NCI-H345 treated with DMSO at 0.1 percent for 48 hours (cell line): ENCODE data around the gene STRBP.
A peak's percentile ranks its signal among the peaks of the same experiment; 100 is the strongest.
"Not testable (repeated sequence)": the region's sequence is repeated elsewhere in the genome, so short reads cannot be mapped to it uniquely, and the experiment has no call there.

Source experiments
- DNase-seq: peaks from one replicate; lab custom pipeline; 2025; ENCODE audit not compliant: unreplicated experiment; lab: John Stamatoyannopoulos, UW

The STRBP gene

DNA sequence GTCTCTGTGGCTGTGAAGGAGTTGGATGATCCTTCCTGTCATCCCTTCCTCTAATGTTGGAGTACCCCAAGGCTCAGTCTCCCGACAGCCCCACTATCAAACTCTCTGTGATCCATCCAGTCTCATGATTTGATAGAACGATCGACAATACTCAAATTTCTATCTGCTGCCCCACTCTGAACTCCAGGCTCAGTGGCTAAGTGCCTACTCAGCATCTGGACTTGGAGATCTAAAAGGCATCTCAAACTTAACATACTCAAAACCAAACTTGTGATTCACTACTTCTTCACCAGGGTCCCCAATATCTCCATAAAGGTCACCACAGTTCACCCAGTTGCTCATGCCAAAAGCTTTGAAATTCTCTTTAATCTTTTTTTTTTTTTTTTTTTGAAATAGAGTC is 15.1 kb upstream of the STRBP start:
- no peak for DNase-seq

DNA sequence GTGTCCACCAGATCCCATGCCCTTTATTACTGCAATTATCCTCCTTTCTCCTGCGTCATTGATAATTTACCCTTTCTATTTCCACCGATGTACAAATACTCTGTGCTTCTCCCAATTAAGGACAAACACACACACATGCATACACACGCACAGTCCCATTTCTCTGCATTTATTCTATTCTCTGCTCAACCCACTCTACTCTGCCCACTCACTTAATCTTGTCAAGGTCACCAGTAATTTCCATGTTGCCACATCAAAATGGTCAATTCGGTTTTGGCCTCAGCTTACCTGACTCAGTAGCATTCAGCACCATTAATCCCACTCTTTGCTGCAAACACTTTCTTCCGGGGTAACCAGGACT is 14.6 kb upstream of the STRBP start:
- DNase-seq = no peak

DNA sequence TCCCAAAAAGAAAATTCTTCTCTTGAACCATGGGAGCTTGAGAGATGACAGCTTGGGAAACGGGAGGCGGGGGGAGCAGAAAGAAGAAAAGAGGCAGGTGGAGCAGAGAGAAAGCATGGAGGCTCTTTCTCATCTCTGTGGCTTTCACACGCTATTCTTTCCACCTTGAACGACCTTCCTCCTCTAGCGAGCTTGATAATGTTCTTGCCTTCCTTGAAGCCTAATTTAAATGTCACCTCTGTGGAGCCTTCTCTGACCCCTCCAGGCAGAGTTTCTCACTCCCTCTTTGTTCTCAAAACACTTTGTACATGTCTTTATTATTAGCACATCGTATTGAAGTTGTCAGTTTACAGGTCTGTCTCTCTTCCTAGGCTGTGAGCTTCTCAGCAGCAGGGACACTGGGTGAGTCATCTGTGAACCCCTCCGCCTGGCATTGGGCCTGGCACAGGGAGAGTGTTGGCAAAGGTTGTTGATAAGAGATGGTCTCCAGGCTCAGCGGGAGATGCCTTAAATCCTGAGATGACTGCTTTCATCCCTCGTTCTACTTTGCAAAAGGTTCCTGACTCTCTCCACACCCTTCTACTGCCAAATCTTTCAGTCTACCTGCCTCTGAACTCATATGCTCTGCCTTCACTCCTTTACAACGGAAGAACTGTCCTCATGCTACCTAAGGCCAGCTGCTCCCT is 14.1 kb upstream of the STRBP start:
- DNase-seq = no peak

DNA sequence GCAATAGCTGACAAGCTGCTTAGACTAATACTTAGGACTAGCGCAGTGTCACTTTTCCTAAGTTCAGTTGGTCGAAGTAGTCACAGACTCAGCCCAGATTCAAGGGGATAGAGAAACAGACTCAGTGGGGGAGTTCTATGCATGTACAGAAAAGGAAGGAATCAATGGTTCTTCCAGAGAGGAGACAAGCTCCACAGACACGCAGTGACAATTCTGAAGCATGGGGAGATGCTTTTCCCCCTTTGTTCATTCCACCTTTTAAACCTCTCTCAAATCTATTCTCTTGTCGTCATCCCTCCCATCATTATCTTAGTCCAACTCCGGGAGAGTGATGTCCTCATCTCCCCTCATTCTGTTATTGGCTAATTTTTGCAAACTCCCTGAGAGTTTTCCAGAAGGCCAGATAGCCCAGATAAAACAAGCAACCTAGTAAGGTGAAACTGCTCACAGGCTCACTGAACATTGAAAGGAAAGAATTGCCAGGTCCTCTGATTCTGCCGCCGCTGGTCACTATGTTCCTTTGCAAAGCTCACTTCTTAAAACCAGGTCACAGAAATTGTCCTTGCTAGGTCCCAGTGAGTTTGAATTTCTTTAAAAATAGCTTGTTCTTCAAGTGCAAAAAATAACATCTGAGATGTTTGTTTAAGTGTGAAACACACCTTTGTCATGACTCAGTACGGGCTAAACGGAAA is 13.4 kb upstream of the STRBP start:
- no peak for DNase-seq

DNA sequence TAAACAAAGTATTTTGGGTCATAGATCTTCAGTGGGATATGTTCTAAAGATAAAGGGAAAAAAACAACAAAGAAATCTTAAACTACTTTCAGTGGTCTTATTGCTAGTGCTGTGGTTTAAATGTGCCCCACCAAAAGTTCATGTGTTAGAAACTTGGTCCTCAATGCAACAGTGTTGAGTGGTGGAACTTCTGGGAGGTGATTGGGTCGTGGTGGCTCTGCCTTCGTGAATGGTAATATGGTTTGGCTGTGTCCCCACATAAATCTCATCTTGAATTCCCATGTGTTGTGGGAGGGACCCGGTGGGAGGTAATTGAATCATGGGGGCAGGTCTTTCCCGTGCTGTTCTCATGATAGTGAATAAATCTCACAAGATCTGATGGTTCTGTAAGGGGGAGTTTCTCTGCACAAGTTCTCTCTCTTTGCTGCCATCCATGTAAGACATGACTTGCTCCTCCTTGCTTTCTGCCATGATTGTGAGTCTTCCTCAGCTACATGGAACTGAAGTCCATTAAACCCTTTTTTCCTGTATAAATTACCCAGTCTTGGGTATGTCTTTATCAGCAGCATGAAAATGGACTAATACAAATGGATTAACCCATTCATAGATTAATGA is 10.6 kb upstream of the STRBP start:
- DNase-seq = not testable (repeated sequence)

DNA sequence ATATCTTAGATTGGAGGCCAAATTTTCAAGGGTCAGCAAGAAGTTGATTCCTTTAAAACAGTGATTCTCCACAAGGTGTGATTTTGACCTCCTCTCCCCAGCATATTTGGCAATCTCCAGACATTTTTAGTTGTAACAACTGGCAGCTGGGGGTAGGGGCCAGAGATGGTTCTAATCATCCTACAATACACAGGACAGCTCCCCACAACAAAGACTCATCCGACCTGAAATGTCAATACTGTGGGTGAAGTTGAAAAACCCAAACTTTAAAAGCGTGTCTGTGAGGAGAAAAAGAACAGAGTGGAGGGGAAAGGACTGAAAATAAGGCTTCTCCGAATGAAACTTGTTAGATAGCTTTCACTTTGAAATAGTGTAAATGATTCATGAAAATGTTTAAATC is 10.0 kb upstream of the STRBP start:
- no peak for DNase-seq

DNA sequence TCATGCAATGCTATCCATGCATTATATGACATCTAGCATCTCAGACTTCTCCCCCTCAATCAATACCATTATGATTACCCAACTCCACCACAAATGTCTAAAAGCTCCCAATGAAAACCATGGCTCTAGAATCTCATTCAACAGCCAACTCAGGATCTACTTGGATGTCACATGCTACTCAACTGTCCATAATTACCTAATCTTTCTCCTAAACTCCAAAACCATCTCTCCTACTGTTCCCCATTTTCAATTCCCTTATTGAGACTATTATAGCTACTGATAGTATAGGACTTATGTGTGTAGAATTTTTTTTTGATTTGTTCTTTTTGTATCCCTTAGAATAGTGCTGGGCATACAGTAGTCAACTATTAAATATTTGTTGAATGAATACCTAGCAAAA is 8.2 kb upstream of the STRBP start:
- no peak for DNase-seq

DNA sequence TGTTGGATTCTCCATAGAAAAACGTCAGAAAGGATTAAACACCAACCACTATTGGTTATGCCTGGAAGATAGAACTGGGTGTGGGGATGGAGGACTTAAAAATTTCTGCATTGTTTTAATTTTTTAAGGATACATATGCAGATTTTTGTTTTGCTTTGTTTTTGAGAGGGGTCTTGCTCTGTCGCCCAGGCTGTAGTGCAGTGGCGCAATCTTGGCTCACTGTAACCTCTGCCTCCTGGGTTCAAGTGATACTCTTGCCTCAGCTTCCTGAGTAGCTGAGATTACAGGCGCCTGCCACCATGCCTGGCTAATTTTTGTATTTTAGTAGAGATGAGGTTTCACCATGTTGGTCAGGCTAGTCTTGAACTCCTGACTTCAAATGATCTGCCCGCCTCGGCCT is 2.7 kb upstream of the STRBP start:
- DNase-seq = not testable (repeated sequence)

DNA sequence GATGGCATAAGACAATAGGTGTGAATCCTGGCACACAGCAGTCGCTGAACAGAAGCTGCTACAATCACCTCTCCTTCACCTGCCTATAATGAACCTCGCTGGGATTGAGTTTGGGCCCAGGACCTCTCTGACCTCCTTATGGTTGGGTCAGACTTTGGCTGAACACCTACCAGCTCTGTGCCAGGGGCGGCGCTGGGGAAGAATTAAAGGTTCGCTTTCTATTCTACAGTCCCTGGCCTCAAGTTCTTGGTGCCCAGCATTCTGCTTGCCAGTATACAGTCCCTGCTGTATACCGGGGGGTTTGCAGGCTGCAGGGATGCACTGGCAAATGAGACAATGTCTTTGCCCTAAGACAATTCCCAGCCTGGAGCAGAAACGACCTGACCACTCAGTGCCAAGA is 895 bp upstream of the STRBP start:
- no peak for DNase-seq

DNA sequence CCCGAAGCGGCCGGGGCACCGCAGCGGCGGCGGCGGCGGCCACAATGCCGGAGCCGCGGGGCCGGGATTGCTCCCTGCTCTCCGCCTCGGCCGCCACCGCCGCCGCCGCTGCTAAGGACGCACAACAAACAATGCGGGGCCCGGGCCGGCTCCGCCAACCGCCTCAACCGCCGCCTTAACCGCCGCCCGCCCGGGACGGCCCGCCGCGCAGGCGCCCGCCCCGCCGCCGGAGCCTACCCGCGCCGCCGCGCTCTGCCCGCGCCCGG is 254 bp downstream of the STRBP start:
- no peak for DNase-seq

DNA sequence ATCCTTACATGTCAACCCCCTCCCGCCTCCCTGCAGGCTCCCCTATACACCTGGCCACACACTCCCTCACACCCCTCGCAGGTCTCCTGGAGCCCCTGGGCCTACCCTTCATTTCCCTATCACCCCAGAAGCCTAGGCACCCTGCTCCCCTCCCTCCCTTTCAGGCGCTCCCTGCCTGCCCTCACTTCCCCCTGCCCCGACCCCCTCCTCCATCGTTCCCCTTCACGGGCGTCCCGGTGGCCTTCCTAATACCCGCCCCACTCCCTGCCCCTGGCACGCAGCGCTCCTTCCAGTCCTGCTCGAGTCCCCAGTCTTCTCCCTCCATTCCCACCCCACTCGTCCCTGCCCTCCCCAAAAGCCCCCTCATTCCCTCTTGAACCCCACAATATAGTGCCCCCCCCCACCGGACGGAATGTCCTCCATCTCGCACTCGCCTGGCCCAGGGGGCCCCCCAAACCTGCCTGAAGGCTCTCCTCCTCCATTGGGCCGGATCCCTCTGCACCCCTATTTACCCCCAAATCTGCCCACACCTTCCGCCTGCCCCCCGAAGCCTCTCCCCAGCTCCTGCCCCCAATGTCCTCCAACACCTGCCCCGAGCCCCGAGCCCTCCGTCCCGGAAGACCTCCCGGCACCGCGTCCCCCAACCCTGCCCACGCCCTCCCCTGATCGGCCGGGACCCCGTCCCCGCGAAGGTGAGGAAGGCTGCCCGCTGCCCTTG is 746 bp downstream of the STRBP start:
- no peak for DNase-seq

DNA sequence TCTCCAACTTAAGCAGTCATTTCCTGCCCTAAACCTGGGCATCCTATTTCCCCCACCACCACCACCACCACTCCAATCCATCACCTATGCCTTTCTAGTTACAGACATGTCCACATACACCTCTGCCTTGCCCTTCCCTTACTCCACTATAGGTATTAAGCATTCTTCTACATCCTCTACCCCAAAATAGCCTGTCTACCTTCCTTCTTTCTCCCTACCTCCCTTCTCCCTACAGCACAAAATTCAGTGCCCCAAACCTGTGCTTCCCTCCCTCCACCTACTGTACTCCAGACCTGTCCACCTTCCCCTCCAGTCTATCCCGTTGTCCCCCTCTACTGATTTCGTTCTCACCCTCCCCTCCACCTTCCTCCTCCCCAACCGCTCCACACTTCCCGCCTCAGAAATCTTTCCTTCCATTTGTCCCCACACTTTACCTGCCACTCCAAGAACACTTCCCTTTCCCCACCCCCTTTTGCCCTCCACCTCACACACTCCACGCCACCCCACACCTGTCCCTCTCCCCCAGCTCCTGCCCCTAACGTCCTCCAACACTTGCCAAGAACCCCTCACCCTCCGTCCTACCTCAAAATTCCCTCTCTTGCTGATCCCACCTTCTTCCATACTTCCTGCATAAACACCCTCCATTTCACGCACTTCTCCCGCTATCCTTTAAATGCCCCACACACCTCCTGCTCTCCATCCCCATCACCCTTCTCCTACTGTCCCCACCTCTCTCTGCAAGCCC is 1.6 kb downstream of the STRBP start:
- DNase-seq = no peak

DNA sequence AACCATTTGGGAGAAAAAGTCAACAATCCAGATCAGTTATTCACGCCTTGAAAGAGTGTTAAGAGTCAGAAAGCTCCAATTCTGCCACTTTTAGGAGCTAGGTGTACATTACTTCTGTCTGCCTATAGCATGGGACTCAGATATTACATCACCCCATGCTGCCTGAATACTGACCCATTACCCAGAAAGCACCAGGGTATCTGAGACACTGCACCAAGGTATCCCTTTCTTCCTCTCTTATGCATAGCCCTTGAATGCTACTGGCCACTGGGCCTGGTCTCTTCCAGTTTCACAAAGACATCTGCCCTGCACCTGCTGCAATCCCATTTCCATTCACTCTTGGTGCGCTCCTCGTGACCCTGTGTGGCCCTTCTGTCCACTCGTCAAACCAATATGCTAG is 2.6 kb downstream of the STRBP start:
- no peak for DNase-seq

DNA sequence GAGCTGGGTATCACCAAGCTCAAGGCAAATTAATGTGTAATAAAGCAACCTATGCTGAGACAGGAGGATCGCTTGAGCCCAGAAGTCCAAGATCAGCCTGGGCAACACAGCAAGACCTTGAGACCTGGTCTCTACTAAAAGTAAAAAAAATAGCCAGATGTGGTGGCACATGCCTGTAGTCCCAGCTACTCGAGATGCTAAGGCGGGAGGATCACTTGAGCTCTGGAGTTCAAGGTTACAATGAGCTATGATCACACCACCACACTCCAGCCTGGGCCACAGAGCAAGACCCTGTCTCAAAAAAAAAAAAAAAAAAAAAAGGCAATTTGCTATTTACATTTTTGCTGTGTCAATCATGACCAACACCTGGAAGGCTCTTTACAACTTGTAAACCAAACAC is 5.2 kb downstream of the STRBP start:
- no peak for DNase-seq

DNA sequence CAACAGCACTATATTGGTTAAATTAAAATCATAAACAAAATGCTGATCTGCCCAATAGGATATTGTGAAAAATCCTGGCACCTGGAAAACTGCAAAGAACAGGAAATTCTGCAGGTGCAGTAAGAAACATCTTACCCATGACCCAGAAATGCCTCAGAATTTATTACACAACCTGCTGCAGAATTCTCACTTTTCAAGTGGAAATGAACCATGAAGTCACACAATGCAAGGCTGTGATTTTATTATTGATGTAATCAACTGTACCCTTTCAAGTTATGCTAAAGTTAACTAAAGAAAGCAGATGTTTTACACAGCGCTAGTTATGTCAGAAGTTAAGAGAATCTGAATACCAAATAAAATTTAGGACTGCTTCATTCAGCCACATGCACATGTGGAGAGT is 6.0 kb downstream of the STRBP start:
- no peak for DNase-seq

DNA sequence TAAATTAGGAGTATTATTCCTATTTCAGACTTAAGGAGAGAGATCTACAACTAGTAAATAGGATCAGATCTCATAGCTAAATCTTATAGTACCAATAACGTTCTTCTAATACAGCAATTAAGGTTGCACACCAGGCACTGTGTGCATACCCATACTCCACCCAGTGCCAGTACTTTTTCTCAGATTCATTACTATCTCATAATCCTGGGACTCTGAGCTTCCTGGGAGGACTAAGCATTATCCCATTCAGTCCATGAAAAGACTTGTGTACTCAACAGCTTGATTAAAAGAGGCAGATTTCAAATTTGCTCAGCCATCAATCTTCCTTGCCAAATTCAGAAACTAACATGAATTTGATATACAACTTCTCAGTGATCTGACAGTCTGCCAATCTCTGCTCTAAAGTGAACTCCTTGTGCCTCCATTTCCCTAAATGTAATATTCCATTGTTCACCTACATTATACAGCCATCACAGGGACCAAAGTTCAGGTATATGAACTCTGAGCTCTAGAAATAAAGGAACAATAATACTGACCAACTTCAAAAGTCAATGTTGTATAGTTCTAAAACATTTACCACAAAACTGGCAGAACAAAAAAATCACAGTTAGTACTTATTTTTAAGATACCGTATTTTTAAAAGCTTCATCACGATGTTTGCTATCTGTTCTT is 7.2 kb downstream of the STRBP start:
- DNase-seq = no peak

DNA sequence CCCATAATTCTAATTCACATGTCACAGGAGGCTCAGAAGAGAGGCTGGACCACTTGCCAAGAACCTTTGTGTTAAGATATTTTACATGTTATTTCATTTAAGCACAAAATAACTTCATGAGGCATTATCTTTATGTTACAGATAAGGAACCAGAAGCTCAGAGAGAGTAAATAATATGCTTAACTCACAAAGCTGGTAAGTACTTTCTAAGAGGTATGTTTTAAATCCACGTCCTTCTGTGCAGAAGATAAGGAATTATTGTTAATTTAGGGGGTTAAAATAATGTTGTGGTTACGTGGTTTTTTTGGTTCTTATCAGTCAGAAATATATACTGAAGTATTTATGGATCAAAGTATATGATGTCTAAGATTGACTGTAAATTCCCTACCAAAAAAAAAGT is 8.0 kb downstream of the STRBP start:
- DNase-seq = no peak

DNA sequence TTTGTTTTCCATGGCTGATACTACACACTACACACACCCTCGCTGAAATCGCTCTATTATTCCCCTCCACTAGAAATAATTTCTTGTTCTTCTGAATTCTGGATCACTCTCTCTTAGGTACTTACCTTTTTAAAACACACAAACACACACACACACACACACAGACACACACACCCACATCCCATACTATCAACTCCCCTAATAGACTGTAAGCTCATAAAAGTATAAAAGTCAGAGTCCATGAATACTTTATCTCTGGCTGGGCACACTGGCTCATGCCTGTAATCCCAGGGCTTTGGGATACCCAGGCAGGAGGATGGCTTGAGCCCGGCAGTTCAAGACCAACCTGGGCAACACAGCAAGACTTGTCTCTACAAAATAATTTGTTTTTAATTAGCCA is 11.1 kb downstream of the STRBP start:
- DNase-seq = no peak

DNA sequence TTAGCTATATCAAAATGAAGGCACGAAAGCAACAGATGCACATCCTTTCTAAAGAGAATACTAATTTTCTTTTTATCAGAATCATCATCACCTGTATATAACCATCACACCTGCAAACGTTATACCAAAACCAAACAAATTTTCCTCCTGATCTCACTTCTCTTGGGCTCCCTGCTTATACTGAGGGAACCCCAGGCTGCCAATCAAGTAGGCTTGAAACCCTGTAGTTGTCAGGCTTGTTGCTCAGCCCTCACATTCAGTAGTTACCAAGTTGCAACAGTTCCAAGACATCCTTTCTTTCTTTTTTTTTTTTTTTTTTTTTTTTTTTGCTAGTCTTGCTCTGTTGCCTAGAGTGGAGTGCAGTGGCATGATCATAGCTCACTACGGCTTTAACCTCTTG is 12.7 kb downstream of the STRBP start:
- DNase-seq = no peak

DNA sequence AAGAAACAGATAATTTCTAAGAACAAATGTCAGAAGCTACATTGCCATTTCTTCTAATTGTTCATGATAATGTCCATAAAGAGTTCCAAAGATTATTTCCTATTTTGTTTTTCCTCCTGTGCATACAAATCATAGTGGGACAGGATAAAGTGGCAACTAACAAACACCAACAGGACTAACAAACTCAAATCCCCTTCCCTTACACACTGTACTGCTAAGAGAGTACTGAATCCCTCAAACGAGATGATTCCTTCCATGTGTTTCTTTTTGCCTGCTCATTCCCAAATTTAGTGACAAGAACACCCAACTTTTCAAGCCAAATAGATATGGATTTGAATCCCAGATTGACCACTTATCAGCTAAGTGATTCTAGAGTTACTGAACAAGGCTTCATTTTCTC is 15.2 kb downstream of the STRBP start:
- DNase-seq = no peak

DNA sequence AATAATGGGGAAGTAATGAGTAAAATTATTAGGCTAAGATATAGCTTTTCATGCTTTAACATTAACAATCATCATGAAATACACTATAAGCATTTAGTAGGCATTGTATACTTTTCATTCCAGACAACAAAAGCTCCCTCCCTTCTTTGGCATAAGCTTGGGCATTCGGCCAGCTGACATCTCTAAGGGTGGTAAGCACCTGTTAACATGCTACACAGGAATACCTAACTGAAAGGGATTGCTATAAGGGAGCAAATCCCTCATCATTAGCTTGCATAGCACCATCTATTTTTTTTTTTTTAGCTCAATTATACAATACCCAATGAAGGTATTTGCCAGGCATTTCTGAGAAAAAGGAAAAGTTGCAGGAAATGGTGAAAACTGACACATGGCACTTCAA is 16.6 kb downstream of the STRBP start:
- peak; percentile 65 for DNase-seq
